GM12865 (cell line): ENCODE measurements around the gene KIF13A.
"Not testable (repeated sequence)": the region's sequence is repeated elsewhere in the genome, so short reads cannot be mapped to it uniquely, and the experiment has no call there.

Experiments used
- DNase-seq: peaks from one replicate; pipeline ENCODE4 v3.0.0; 2010; ENCODE audit warnings: low read depth
- H3K4me3 ChIP-seq: 2 replicates; pipeline ENCODE4 v1.5.1; 2011; ENCODE audit warnings: mild to moderate bottlenecking, low read depth, low read length, control low read depth
- CTCF ChIP-seq: IDR thresholded peaks from 2 replicates; pipeline ENCODE4 v1.5.1; 2011; ENCODE audit warnings: low read length, control low read depth, low read depth, inconsistent platforms; ENCODE audit not compliant: insufficient read depth; ENCODE audit errors: missing control alignments

KIF13A gene

GRCh38 chr6:17851001-17851719 lies 136.3 kb downstream of the KIF13A start:
- no peak for TF ChIP-seq CTCF
- DNase-seq, result no peak
- no peak overlapping the region for H3K4me3 ChIP-seq

DNA sequence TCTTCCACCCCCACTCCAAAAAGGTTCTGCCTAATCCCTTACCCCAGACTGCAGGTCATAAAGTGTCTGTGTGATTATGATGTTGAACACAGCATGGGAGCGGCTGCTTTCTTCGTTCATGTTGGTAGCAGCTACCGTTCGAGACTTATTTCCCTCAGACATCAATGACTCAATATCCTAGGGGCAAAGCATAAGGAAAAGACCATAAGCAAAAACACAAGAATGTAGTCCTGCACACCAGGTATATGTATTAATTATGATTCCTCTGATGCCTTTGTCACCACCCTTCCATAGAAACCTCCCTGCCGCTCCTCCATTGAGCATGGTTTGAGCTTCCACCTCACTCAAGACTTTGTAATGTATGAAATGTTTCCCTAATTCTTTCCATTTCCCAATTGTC lies 137.2 kb downstream of the KIF13A start:
- DNase-seq, result no peak
- no peak for TF ChIP-seq CTCF

DNA sequence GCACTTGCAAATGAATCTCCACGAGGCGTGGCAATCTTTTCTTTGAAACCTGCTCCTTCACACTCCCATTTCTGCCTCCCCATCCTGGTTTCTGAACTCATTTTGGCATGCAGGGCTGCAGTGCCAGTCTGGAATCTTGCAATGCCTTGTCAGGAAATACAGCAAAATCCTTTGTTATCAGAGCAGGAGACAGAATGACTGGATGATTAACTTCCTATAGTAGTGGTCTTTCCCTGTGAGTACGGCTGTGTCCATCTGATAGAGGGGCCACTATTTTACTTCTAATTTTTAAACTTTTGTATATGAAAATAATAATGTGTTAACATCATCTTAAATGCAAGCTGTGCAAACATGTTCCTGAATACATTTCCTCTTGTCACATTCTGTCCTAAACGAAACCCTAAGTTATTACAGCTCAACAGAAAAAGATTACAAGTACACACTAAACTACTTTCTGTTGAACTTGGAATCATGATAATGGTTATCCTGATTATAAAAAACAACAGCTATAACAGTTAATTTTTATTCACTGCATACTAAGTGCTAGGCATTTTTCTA lies 140.2 kb downstream of the KIF13A start:
- DNase-seq, result no peak
- no peak for TF ChIP-seq CTCF
- H3K4me3 ChIP-seq, result no peak overlapping the region

More for the DNA sequence above, 137.2 kb downstream of the KIF13A start:
- H3K4me3 ChIP-seq, result no peak overlapping the region

DNA sequence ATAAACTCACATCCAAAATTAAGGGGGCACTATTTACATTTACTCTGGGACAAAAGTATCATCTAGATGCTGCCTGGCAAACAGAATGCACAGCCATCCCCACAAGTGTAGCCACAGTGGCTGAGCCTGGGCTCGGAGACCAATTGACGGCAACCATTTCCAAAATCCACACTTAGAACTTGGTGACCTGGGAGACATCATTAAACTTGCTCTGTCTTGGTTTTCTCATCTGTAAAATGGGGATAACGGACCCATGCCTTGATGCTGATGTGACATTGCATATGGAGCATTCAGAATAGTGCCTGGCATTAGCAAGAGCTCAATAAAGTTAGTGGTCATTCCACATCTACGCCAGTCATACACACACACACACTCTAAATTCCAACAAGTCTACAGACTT lies 140.7 kb downstream of the KIF13A start:
- no peak for DNase-seq

GRCh38 chr6:17845598-17845997 lies 141.8 kb downstream of the KIF13A start:
- DNase-seq, result no peak
- no peak for TF ChIP-seq CTCF
- no peak overlapping the region for H3K4me3 ChIP-seq

More for the DNA sequence above, 140.7 kb downstream of the KIF13A start:
- H3K4me3 ChIP-seq, result no peak overlapping the region
- no peak for TF ChIP-seq CTCF

DNA sequence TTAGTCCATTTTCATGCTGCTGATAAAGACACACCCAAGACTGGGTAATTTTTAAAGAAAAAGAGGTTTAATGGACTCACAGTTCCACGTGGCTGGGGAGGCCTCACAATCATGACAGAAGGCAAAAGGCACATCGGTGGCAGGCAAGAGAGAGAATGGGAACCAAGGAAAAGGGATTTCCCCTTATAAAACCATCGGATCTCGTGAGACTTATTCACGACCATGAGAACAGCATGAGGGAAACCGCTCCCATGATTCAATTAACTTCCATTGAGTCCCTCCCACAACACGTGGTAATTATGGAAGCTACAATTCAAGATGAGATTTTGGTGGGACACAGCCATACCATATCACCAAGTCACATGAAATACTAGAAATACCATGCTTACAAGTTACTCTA lies 142.5 kb downstream of the KIF13A start:
- not testable (repeated sequence) for DNase-seq, H3K4me3 ChIP-seq

GRCh38 chr6:17842934-17843821 lies 144.3 kb downstream of the KIF13A start:
- no peak overlapping the region for H3K4me3 ChIP-seq
- DNase-seq, result no peak
- no peak for TF ChIP-seq CTCF
